ENCODE results near the gene SH2D1B.

Gene SH2D1B

GRCh38 chr1:162380061-162380846 lies 31.7 kb downstream of the SH2D1B start:
- DNase-seq, result no peak

DNA sequence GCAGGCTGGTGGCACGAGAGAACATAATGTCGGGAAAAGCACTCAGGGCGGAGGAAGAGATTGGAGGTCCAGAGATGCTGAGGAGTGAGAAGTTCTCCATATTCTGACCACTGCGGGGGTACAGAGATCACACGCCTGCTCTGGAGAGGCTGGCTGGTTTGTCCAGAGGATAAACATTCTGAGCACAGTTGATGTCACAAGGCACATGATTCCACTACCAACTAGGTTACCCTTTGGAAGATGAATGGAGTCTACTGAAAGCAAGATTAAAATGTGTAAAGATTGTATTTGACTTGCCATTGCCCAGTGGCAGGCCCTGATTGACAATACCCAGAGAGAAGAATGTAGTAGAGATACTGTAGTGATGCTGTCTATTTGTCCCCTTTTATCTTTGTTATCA lies 35.2 kb downstream of the SH2D1B start, which contains the start of gene SPATA46:
SPATA46 (minus strand) TSS at position 164 of the 400 bp plus-strand sequence; CDS start at position 100, 64 bp downstream.
- no peak for DNase-seq

DNA sequence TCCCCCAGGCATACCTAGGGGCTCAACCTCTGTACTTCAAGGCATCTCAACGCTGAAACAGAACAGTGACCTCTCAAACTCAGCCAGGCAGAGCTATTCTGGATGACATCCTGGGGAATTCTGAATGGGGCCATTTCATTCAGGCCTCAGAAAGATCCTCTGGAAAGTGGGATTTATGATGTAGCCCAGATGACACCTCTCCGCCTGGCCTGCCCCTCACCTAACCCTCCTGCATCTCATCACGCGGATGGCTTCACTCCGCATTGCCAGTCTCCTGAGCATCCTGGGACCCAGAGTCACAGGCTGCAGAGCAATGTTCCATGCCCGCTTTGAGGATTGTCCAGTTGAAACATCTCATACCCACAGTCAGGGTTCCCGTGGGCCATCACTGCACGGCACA lies 36.5 kb downstream of the SH2D1B start:
- DNase-seq, result no peak

GRCh38 chr1:162374406-162374805 lies 37.5 kb downstream of the SH2D1B start:
- no peak for DNase-seq

- DNase-seq, result no peak
Observed at GRCh38 chr1:162373541-162374260, 38.2 kb downstream of the SH2D1B start.

GRCh38 chr1:162373072-162373427 lies 38.9 kb downstream of the SH2D1B start:
- DNase-seq, result no peak

- no peak for DNase-seq
Observed at GRCh38 chr1:162372159-162373071, 39.5 kb downstream of the SH2D1B start.

DNA sequence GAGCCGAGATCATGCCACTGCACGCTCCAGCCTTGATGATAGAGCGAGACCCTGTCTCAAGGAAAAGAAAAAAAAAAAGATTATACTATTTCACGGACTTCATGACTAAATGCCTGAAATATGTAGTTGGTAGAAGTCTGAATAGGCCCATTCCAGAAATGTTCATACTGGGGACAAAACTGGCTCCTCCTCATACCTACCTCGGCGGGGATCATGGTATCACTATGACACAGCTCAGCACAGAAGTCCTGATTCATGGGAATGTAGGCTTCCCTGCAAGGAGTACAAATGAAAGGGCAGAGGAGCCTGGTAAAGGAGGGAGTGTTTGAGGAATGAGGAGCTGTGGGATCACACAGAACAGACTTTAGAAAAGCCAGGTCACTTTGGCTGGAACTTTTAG lies 40.3 kb downstream of the SH2D1B start:
- no peak for DNase-seq

DNA sequence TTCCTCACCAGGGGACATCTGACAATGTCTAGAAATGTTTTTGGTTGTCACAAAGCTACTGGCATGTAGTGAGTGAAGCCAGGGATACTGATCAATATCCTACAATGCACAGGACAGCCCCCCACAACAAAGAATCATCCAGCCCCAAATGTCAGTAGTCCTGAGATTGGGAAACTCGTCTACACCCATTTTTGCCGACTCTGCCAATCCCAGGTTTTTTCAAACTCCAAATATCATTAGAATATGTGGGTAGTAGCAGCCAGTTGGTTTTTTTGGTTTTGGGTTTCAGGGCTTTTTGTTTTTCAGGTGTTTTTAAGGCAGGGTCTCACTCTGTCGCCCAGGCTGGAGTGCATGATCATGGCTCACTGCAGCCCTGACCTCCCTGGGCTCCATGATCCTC lies 41.2 kb downstream of the SH2D1B start:
- no peak for DNase-seq

- DNase-seq, result no peak
Observed at GRCh38 chr1:162370161-162370560, 41.8 kb downstream of the SH2D1B start.

DNA sequence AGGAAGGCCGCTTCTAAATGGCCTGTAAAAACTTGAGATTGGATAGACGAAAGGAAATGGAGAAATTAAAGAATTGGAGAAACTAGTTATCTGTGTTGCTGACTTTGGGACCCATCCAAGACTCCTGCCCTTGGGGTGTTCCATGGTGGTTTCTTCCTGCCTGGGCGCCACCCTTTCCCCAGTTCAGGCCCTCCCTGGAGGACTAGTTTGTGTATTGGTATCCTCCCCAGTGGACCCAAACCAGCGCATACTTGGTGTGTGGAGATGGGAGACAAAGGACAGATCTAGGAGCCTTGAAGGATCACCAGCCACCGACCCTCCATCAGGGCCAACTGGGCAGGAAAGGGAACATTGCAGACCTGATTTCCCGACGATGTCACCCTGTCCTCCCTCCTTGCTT lies 42.4 kb downstream of the SH2D1B start:
- no peak for DNase-seq

DNA sequence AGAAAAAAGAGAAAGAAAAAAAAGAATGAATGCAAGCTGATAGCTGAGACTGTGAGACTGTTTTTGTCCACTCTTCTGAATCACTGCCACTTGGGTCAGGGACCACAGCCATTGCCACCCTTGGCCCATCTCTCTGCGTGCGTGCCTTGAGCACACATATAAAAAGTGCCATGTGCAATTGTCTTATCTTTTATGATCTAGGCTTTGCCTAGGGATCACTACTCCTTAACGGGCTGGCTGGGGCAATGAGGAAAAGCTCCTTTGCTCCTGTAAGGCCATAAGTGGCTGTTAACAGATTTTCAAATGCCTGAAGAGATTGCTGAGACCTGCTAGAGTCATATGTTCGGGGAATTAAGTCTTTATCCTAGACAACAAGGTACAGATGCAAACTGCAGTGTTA lies 43.5 kb downstream of the SH2D1B start:
- no peak for DNase-seq

- no peak for DNase-seq
Observed at GRCh38 chr1:162367772-162368171, 44.2 kb downstream of the SH2D1B start.

- no peak for DNase-seq
Observed at GRCh38 chr1:162367073-162367472, 44.9 kb downstream of the SH2D1B start.

DNA sequence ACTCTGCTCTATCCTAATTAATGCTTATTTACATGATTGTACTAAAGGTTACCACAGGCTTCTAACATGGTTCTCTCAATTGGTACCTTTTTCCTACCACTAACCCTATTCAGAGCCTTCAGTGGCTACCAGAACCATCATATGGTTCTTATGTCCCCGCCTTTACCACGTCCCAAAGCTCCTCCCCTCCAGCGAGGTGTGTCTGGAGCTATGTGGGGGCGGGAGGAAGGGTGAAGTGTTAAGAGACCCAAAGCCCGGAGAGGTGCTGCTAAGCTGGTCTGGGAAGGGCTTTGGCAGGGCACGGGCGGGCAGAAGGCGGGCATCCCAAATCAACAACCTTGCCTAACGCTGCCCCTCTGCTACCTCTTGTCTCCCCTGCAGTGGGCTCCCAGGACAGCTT lies 45.3 kb downstream of the SH2D1B start:
- DNase-seq, result no peak

DNA sequence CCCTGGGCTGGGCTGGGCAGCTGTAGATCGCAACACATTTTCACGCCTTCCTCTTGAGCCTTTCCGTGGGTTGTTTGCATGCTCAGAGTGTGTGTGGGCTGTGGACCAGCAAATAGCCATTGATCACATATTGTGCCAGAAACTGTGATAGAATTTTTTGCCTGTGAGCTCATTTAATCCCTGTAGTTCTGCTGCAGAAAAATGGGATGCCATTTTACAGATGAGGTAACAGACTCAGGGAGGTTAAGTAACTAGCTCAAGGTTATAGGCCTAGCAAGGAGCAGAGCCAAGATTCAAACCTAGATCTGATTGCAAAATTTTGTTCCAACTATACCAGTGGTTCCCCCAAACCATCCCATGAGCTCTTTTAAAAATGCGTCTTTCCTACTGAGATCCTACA lies 45.8 kb downstream of the SH2D1B start:
- DNase-seq, result no peak

DNA sequence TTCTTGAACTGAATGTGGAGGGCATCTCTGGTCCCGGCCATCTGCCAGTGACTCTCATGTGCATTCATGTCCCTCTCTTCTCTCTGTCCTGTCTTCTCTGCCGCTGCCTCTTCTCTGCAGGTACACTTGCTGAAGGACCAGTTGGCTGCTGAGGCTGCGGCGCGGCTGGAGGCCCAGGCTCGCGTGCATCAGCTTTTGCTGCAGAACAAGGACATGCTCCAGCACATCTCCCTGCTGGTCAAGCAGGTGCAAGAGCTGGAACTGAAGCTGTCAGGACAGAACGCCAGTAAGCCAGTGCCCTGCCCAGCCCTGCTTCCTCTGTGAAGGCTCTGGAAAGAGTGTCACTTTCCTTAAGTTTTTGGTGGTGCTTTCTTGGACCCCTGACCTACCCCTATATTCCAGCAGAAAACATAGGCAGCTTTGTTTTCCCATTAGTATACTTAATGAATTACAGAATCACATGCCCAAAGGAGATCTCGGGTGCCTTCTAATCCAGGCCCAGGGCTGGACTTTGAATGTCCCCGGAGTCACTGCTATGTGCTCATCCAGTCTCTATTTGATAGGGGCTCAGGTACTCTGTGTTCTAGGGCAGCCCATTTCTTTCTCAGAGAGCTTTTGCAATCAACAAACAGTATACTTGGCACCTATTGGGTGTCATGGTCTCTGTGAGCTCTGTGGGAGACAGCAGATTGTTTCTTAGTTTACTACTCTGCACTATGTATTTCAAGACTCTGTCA lies 46.5 kb downstream of the SH2D1B start:
- no peak for DNase-seq

GRCh38 chr1:162364498-162364897 lies 47.4 kb downstream of the SH2D1B start:
- no peak for DNase-seq

- no peak for DNase-seq
Observed at GRCh38 chr1:162363823-162364222, 48.1 kb downstream of the SH2D1B start.

DNA sequence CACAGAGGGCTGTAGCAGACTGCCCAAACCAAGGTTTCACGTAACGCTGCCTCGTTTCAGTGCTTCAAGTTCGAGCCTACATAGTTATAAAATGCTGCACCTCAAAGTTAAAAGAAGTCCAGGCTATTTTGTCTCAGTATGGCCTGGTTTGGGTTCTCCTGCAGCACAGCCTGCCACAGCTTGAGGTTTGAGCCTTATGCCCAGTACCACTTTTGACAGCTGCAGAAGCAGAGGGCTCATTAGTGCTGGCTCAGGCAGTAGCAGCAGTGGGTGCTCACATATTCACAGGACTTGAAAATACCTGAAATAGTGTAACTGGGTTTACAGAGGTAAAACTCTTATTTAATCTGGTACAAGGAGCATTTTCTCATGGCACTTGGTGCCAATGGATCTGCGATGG lies 50.6 kb downstream of the SH2D1B start:
- DNase-seq, result no peak

GRCh38 chr1:162360874-162361260 lies 51.1 kb downstream of the SH2D1B start:
- DNase-seq, result no peak

DNA sequence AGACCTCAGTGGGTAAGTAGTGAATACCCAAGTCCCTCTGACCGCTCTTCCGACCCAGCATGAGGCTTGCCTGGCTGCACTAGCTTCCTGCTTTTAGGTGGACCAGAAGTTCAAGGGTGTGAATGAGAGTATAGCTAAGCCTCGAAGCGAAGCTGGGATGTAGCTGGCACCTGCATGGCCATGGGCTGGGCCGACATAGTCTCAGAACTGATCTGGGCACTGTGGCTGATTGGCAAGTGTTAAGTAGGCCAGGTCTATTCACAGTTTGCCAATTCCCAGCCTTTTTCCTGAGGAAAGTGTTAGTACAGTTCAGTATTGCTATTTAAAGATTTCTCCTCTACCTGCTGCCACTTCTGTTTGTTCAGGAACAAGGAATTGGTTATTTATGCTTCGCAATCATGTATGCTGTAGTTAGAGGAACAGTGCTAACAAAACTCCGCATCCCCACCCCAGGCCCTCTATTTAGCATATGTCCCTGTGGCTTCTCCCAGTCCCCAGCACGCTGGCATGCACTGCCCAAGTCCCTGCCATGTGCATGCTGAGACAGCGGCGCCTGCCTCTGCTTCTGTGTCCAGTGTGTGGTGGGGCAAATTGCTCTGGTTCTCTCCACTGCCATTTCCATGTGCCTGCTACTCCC lies 51.6 kb downstream of the SH2D1B start:
- DNase-seq, result no peak

Measured in activated CD4-positive, alpha-beta T cell treated with anti-CD3 and anti-CD28 coated beads, Interleukin-2, amount 50 U/mL, for 1 hour (primary cell).